Measurements from ENCODE around the gene PPP2R3B.

PPP2R3B gene

DNA sequence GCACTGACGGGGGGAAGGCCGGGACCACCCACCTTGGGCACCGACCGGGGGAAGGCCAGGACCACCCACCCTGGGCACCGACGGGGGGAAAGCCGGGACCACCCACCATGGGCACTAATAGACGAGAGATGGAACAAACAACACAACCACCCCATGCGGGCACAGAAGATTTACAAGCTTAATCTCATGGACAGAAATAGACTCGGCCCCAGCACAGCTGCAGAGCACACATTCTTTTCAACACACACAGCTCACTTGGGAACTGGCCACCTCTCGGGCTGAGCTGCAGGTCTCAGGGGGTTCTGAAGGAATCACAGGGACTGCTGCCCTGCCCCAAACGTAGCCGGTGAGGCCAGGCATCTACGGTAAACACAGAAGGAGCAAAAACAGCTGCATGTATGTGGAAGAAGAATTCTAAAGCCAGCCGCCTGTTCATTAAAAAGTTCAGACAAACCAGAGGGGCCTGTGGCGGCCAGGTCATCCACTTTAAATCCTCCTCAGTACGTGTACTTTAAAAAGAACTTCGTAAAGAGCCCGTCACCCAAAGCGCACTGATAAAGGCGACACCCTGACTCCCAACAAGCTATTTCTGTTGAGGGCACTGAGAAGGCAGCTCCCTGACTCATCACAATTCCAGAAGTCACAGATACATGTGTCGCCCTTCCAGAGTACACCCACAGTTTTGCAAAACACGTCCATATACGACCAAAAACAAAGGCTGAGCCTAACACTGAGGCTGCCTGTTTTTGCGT lies 17.7 kb downstream of the PPP2R3B start:
- no peak for DNase-seq (ENCODE audit: low spot score)

GRCh38 chrX:367866-368265 lies 18.8 kb downstream of the PPP2R3B start:
- TF ChIP-seq, protein P1, sequence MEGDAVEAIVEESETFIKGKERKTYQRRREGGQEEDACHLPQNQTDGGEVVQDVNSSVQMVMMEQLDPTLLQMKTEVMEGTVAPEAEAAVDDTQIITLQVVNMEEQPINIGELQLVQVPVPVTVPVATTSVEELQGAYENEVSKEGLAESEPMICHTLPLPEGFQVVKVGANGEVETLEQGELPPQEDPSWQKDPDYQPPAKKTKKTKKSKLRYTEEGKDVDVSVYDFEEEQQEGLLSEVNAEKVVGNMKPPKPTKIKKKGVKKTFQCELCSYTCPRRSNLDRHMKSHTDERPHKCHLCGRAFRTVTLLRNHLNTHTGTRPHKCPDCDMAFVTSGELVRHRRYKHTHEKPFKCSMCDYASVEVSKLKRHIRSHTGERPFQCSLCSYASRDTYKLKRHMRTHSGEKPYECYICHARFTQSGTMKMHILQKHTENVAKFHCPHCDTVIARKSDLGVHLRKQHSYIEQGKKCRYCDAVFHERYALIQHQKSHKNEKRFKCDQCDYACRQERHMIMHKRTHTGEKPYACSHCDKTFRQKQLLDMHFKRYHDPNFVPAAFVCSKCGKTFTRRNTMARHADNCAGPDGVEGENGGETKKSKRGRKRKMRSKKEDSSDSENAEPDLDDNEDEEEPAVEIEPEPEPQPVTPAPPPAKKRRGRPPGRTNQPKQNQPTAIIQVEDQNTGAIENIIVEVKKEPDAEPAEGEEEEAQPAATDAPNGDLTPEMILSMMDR (IDR thresholded peaks at IDR 0.05; ENCODE audit: extremely low read depth, missing control alignments) = no peak
- no peak for DNase-seq (ENCODE audit: low spot score)

More for the DNA sequence above, 17.7 kb downstream of the PPP2R3B start:
- TF ChIP-seq, protein P1 (IDR thresholded peaks at IDR 0.05; ENCODE audit: extremely low read depth, missing control alignments) = no peak

DNA sequence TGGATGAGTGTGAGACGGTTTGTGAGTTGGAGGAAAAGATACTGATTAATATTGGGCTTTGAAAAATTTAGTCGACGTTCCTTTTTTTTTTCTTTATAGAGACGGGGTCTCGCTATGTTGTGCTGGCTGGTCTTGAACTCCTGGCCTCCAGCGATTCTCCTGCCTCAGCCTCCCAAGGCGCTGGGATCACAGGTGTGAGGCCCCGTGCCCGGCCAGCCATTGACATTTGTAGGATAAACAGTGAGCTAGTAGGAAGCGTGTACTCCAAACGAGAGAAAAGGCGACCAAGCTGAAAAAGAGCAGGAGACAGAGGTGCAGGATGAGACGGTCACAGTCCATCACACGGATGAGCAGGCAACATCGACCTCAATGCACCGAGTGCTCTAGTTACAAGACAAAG lies 19.4 kb downstream of the PPP2R3B start:
- TF ChIP-seq, protein P1 (IDR thresholded peaks at IDR 0.05; ENCODE audit: extremely low read depth, missing control alignments) = no peak

GRCh38 chrX:363621-364375 lies 22.9 kb downstream of the PPP2R3B start:
- TF ChIP-seq, protein P1 (IDR thresholded peaks at IDR 0.05; ENCODE audit: extremely low read depth, missing control alignments) = no peak
- no peak for DNase-seq (ENCODE audit: low spot score)

More for the DNA sequence above, 19.4 kb downstream of the PPP2R3B start:
- DNase-seq (ENCODE audit: low spot score) = no peak

- TF ChIP-seq, protein P1 (IDR thresholded peaks at IDR 0.05; ENCODE audit: extremely low read depth, missing control alignments) = no peak
- DNase-seq (ENCODE audit: low spot score) = no peak
Measured at GRCh38 chrX:362937-363620, 23.6 kb downstream of the PPP2R3B start.

DNA sequence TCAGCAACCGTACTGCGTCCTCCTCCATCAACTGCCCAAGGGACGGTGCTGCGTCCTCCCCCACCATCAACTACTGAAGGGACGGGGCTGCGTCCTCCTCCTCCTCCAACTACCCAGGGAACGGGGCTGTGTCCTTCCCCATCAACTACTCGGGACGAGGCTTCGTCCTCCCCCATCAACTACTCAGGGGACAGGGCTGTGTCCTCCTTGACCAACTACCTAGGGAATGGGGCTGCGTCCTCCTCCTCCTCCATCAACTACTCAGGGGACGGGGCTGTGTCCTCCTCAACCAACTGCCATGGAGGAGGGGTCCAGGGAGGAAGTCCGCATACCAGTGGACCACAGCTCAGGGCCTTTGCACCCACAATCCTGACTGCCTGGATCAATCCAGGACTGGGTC lies 24.4 kb downstream of the PPP2R3B start:
- DNase-seq (ENCODE audit: low spot score) = no peak
- TF ChIP-seq, protein P1 (IDR thresholded peaks at IDR 0.05; ENCODE audit: extremely low read depth, missing control alignments) = no peak
